ENCODE measurements around the gene THOC1. TPM values are rescaled to one million over a fixed set of nuclear protein-coding genes. Genes with fewer than 3 reads are reported as not detected.

The THOC1 gene
- total RNA-seq, 1 experiment from 2014 or later = 33.3 TPM

DNA sequence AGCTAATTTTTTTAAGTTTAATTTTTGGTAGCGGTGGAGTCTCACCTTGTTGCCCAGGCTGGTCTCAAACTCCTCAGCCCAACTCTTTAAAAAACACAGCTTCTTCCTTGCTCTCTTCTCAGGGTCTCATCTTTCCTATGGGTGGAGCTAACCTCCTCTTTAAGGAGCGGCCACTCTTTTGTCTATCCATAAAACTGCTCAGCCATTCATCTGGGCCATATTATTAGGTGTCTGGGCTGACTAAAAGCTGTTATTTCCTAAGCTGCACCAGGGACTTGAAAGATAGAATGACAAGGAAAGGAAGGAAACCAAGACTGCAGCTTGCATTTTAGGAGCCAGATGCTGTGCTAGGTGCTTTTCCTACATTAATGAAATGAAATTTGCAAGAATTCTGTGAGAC lies 35.8 kb upstream of the THOC1 start:
- no peak for DNase-seq (ENCODE audit: low read depth, low spot score)
- Histone ChIP-seq H3K9me3 (ENCODE audit: control insufficient read depth, insufficient read depth, low read depth, low read length) (no peaks in the 10 kb centered on the region), H3K36me3 (ENCODE audit: control insufficient read depth, insufficient read depth, low read length) (no peaks in the 10 kb centered on the region), H3K27ac (ENCODE audit: low read length) (no peak overlapping the region), H3K4me1 (ENCODE audit: control insufficient read depth, insufficient read depth, low read length) (no peaks in the 10 kb centered on the region), H3K27me3 (ENCODE audit: control insufficient read depth, insufficient read depth, low read length) (peaks cover 8% of the 10 kb centered on the region), H3K4me3 (ENCODE audit: low read depth in 2 of 2, low read length in 2 of 2) (no peak overlapping the region)
- no peak for ATAC-seq
- no TSS peak for BruUV-seq (replicated peaks)
- in situ Hi-C loops (cut with HindIII; ENCODE audit: low pct_unique_long_range_greater_than_20kb, low sequenced_read_pairs) = no loop called here
- intact Hi-C loops (cut with micrococcal nuclease; ENCODE audit: unreplicated experiment) = no loop called here
- ChIA-PET CTCF (no interaction called here), POLR2A (no interaction called here)
- TF ChIP-seq SIN3A (IDR thresholded peaks at IDR 0.05; ENCODE audit: borderline replicate concordance, insufficient read depth, low read depth, low read length) = no peak
- TF ChIP-seq, protein P1, sequence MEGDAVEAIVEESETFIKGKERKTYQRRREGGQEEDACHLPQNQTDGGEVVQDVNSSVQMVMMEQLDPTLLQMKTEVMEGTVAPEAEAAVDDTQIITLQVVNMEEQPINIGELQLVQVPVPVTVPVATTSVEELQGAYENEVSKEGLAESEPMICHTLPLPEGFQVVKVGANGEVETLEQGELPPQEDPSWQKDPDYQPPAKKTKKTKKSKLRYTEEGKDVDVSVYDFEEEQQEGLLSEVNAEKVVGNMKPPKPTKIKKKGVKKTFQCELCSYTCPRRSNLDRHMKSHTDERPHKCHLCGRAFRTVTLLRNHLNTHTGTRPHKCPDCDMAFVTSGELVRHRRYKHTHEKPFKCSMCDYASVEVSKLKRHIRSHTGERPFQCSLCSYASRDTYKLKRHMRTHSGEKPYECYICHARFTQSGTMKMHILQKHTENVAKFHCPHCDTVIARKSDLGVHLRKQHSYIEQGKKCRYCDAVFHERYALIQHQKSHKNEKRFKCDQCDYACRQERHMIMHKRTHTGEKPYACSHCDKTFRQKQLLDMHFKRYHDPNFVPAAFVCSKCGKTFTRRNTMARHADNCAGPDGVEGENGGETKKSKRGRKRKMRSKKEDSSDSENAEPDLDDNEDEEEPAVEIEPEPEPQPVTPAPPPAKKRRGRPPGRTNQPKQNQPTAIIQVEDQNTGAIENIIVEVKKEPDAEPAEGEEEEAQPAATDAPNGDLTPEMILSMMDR (IDR thresholded peaks at IDR 0.05) = no peak
- TF ChIP-seq TCF7L2 (IDR thresholded peaks at IDR 0.05; ENCODE audit: low read depth, low read length) = no peak
- TF ChIP-seq, protein P2, sequence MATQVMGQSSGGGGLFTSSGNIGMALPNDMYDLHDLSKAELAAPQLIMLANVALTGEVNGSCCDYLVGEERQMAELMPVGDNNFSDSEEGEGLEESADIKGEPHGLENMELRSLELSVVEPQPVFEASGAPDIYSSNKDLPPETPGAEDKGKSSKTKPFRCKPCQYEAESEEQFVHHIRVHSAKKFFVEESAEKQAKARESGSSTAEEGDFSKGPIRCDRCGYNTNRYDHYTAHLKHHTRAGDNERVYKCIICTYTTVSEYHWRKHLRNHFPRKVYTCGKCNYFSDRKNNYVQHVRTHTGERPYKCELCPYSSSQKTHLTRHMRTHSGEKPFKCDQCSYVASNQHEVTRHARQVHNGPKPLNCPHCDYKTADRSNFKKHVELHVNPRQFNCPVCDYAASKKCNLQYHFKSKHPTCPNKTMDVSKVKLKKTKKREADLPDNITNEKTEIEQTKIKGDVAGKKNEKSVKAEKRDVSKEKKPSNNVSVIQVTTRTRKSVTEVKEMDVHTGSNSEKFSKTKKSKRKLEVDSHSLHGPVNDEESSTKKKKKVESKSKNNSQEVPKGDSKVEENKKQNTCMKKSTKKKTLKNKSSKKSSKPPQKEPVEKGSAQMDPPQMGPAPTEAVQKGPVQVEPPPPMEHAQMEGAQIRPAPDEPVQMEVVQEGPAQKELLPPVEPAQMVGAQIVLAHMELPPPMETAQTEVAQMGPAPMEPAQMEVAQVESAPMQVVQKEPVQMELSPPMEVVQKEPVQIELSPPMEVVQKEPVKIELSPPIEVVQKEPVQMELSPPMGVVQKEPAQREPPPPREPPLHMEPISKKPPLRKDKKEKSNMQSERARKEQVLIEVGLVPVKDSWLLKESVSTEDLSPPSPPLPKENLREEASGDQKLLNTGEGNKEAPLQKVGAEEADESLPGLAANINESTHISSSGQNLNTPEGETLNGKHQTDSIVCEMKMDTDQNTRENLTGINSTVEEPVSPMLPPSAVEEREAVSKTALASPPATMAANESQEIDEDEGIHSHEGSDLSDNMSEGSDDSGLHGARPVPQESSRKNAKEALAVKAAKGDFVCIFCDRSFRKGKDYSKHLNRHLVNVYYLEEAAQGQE (IDR thresholded peaks at IDR 0.05; ENCODE audit: insufficient read depth in 1 of 2, low read depth in 2 of 2, low read length in 1 of 2) = no peak
- no peak for TF ChIP-seq POLR2AphosphoS5 (IDR thresholded peaks at IDR 0.05; ENCODE audit: low read depth, low read length)

- Histone ChIP-seq H3K27me3 (ENCODE audit: control insufficient read depth, insufficient read depth, low read length) (peaks cover 8% of the 10 kb centered on the region), H3K4me1 (ENCODE audit: control insufficient read depth, insufficient read depth, low read length) (no peaks in the 10 kb centered on the region), H3K27ac (ENCODE audit: low read length) (no peak overlapping the region), H3K36me3 (ENCODE audit: control insufficient read depth, insufficient read depth, low read length) (no peaks in the 10 kb centered on the region), H3K9me3 (ENCODE audit: control insufficient read depth, insufficient read depth, low read depth, low read length) (no peaks in the 10 kb centered on the region), H3K4me3 (ENCODE audit: low read depth in 2 of 2, low read length in 2 of 2) (no peak overlapping the region)
- DNase-seq (ENCODE audit: low read depth, low spot score) (no peak), ATAC-seq (no peak)
- in situ Hi-C loops (cut with HindIII; ENCODE audit: low pct_unique_long_range_greater_than_20kb, low sequenced_read_pairs) = no loop called here
- intact Hi-C loops (cut with micrococcal nuclease; ENCODE audit: unreplicated experiment) = no loop called here
- POLR2A ChIA-PET = no interaction called here
- CTCF ChIA-PET = no interaction called here
- TF ChIP-seq SIN3A (IDR thresholded peaks at IDR 0.05; ENCODE audit: borderline replicate concordance, insufficient read depth, low read depth, low read length) = no peak
- no peak for TF ChIP-seq POLR2AphosphoS5 (IDR thresholded peaks at IDR 0.05; ENCODE audit: low read depth, low read length)
- TF ChIP-seq, protein P2 (IDR thresholded peaks at IDR 0.05; ENCODE audit: insufficient read depth in 1 of 2, low read depth in 2 of 2, low read length in 1 of 2) = no peak
- TF ChIP-seq TCF7L2 (IDR thresholded peaks at IDR 0.05; ENCODE audit: low read depth, low read length) = no peak
- TF ChIP-seq, protein P1 (IDR thresholded peaks at IDR 0.05) = no peak
- BruUV-seq (replicated peaks) = no TSS peak
Observed at GRCh38 chr18:303011-303410, 35.2 kb upstream of the THOC1 start.

Data from Panc1 (cell line).